ENCODE data around the gene USP9Y.

DNA sequence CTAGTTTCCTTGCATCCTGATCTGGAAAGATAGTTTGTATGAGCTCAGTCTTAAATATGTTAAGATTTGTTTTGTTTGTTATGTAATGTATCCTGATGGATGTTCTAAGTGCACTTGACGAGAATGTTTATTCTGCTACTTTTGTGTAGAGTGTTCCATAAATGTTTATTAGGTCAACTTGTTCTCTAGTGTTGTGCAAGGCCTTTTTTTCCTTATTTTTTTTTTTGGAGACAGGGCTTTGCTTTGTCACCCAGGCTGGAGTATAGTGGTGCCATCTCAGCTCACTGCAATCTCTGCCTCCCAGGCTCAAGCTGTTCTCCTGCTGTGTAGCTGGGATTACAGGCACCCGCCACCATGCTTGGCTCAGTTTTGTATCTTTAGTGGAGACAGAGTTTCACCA is 28.7 kb downstream of the USP9Y start:
- TF ChIP-seq, protein P1, sequence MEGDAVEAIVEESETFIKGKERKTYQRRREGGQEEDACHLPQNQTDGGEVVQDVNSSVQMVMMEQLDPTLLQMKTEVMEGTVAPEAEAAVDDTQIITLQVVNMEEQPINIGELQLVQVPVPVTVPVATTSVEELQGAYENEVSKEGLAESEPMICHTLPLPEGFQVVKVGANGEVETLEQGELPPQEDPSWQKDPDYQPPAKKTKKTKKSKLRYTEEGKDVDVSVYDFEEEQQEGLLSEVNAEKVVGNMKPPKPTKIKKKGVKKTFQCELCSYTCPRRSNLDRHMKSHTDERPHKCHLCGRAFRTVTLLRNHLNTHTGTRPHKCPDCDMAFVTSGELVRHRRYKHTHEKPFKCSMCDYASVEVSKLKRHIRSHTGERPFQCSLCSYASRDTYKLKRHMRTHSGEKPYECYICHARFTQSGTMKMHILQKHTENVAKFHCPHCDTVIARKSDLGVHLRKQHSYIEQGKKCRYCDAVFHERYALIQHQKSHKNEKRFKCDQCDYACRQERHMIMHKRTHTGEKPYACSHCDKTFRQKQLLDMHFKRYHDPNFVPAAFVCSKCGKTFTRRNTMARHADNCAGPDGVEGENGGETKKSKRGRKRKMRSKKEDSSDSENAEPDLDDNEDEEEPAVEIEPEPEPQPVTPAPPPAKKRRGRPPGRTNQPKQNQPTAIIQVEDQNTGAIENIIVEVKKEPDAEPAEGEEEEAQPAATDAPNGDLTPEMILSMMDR (conservative IDR thresholded peaks at IDR 0.05; ENCODE audit: low read depth, low read length), result no peak
- TF ChIP-seq EZH2 (IDR thresholded peaks at IDR 0.05; ENCODE audit: borderline replicate concordance, low read depth, low read length, poor library complexity, severe bottlenecking), result no peak
